ENCODE data around the gene CRACDL.

DNA sequence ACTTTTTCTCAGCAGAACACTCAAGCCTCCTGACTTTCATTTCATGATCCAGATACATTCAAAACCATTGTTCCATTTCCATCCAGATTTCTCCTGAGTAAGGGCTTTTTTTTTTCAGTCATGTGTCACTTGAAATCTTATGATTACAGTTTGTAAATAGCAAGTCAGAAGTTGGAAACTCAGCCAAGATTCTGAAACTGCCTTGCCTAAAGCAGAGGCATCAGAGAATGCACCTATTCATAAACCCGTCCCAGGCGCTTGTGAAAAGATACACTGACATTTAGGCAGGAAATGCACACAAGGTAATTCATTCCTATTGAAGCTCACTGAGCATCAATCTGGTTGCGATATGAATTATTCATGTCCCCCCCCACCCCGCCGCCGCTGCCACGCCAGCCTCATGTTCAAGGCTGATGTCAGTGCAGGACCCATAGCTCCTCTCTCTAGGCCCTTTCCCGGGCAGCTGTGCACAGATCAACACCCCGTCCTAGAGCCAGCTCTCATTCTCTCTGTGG lies 174.7 kb downstream of the CRACDL start:
- TF ChIP-seq, protein P1, sequence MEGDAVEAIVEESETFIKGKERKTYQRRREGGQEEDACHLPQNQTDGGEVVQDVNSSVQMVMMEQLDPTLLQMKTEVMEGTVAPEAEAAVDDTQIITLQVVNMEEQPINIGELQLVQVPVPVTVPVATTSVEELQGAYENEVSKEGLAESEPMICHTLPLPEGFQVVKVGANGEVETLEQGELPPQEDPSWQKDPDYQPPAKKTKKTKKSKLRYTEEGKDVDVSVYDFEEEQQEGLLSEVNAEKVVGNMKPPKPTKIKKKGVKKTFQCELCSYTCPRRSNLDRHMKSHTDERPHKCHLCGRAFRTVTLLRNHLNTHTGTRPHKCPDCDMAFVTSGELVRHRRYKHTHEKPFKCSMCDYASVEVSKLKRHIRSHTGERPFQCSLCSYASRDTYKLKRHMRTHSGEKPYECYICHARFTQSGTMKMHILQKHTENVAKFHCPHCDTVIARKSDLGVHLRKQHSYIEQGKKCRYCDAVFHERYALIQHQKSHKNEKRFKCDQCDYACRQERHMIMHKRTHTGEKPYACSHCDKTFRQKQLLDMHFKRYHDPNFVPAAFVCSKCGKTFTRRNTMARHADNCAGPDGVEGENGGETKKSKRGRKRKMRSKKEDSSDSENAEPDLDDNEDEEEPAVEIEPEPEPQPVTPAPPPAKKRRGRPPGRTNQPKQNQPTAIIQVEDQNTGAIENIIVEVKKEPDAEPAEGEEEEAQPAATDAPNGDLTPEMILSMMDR (IDR thresholded peaks at IDR 0.05) = no peak
- no peak for TF ChIP-seq SIN3A (IDR thresholded peaks at IDR 0.05; ENCODE audit: borderline replicate concordance, insufficient read depth, low read depth, low read length)
- no peak for TF ChIP-seq POLR2AphosphoS5 (IDR thresholded peaks at IDR 0.05; ENCODE audit: low read depth, low read length)
- TF ChIP-seq, protein P2, sequence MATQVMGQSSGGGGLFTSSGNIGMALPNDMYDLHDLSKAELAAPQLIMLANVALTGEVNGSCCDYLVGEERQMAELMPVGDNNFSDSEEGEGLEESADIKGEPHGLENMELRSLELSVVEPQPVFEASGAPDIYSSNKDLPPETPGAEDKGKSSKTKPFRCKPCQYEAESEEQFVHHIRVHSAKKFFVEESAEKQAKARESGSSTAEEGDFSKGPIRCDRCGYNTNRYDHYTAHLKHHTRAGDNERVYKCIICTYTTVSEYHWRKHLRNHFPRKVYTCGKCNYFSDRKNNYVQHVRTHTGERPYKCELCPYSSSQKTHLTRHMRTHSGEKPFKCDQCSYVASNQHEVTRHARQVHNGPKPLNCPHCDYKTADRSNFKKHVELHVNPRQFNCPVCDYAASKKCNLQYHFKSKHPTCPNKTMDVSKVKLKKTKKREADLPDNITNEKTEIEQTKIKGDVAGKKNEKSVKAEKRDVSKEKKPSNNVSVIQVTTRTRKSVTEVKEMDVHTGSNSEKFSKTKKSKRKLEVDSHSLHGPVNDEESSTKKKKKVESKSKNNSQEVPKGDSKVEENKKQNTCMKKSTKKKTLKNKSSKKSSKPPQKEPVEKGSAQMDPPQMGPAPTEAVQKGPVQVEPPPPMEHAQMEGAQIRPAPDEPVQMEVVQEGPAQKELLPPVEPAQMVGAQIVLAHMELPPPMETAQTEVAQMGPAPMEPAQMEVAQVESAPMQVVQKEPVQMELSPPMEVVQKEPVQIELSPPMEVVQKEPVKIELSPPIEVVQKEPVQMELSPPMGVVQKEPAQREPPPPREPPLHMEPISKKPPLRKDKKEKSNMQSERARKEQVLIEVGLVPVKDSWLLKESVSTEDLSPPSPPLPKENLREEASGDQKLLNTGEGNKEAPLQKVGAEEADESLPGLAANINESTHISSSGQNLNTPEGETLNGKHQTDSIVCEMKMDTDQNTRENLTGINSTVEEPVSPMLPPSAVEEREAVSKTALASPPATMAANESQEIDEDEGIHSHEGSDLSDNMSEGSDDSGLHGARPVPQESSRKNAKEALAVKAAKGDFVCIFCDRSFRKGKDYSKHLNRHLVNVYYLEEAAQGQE (IDR thresholded peaks at IDR 0.05; ENCODE audit: insufficient read depth in 1 of 2, low read depth in 2 of 2, low read length in 1 of 2) = no peak

All from Panc1 (cell line).